Tibial nerve (tissue), 4 donors: Measurements from ENCODE around the gene NET1. TPM values are rescaled to one million over a fixed set of nuclear protein-coding genes. Genes with fewer than 3 reads are reported as not detected.
"Not testable (repeated sequence)": the region's sequence is repeated elsewhere in the genome, so short reads cannot be mapped to it uniquely, and the experiment has no call there.

Experiments used
- DNase-seq, 2 donors: peaks; one replicate each; pipeline ENCODE4 v3.0.0-alpha.2; 2019; ENCODE audit warnings: low spot score in 2 of 2
- H3K27ac ChIP-seq, 4 donors: fragments of 200-600 bp; sonication (generic) in 3 of 4; one replicate each; pipeline ENCODE4 v1.5.1; 2017 to 2019; ENCODE audit warnings: mild to moderate bottlenecking in 1 of 4
- H3K27me3 ChIP-seq, 2 donors: fragments of 200-600 bp; sonication (generic) in 1 of 2; one replicate each; pipeline versions ENCODE4 v1.5.1 to v1.6.0; 2017 to 2019
- H3K36me3 ChIP-seq, 3 donors: fragments of 200-600 bp; sonication (generic); one replicate each; pipeline ENCODE4 v1.5.1; 2018 to 2019
- H3K4me1 ChIP-seq, 4 donors: fragments of 200-600 bp; sonication (generic) in 3 of 4; one replicate each; pipeline ENCODE4 v1.5.1; 2017 to 2019
- H3K4me3 ChIP-seq, 4 donors: fragments of 200-600 bp; sonication (generic) in 3 of 4; one replicate each; pipeline ENCODE4 v1.5.1; 2017 to 2019; ENCODE audit warnings: mild to moderate bottlenecking in 1 of 4, moderate library complexity in 1 of 4
- H3K9me3 ChIP-seq, 4 donors: fragments of 200-600 bp; sonication (generic) in 3 of 4; one replicate each; pipeline ENCODE4 v1.5.1; 2017 to 2019
- CTCF ChIP-seq, 5 experiments: fragments of 200-600 bp in 3 of 5; fragments of 450-650 bp in 2 of 5; sonication (generic) in 3 of 5; IDR thresholded peaks; one replicate each; pipeline ENCODE4 v1.5.1; 2016 to 2019; ENCODE audit warnings: antibody characterized with exemption in 5 of 5, mild to moderate bottlenecking in 3 of 5, moderate library complexity in 2 of 5
- EP300 ChIP-seq, 2 donors: sonication (generic); formaldehyde crosslinking; IDR thresholded peaks; one replicate each; pipeline ENCODE4 v1.6.1; 2017; ENCODE audit warnings: antibody characterized with exemption in 2 of 2, mild to moderate bottlenecking in 1 of 2
- POLR2A ChIP-seq, 2 donors: fragments of 450-650 bp; IDR thresholded peaks; one replicate each; pipeline ENCODE4 v1.6.1; 2017; ENCODE audit warnings: antibody characterized with exemption in 2 of 2, mild to moderate bottlenecking in 2 of 2, moderate library complexity in 2 of 2
- WGBS, 2 donors: methylation state at CpG; one replicate each; pipeline ENCODE4 v1.1.5; 2018; 5-methylcytosine and 5-hydroxymethylcytosine counted together
- total RNA-seq, 4 donors: library from RNA; depleted of rRNA; stranded (reverse); fragments of >200 nt; gene quantifications; one replicate each; pipeline ENCODE4 v1.1.0, GENCODE V29; 2016

Gene NET1
- total RNA-seq, 4 donors from 2014 or later: 66.0 to 133 (median 91.3) TPM

DNA sequence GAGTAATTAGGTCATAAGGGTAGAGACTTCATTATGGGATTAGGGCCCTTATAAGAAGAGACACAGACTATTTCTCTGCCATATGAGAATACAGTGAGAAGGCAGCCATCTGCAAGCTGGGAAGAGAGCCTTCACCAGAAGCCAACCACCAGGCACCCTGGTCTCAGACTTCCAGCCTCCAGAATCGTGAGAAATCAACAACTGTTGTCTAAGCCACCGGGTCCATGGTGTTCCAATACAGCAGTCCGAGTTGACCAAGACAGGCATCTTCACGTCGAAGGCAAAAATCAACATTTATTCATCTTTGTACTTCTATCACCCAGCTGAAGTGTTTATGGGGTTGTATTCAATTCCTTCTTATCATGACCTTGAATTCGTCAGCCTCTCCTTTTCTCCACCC, 13.0 kb upstream of the NET1 start:
- peaks cover 0 to 3% (median 0%) of the 10 kb centered on the region in 4 donors for H3K9me3 ChIP-seq
- WGBS, 2 donors: 81 to 86% methylated on average over 6 of the region's 6 CpGs
- H3K27me3 ChIP-seq: no peaks in the 10 kb centered on the region
- H3K27ac ChIP-seq: no peak overlapping the region
- H3K36me3 ChIP-seq: no peaks in the 10 kb centered on the region
- TF ChIP-seq POLR2A (IDR thresholded peaks at IDR 0.05): no peak
- TF ChIP-seq CTCF (IDR thresholded peaks at IDR 0.05): no peak
- no peak for TF ChIP-seq EP300 (IDR thresholded peaks at IDR 0.05)
- no peaks in the 10 kb centered on the region for H3K4me1 ChIP-seq
- DNase-seq: no peak
- H3K4me3 ChIP-seq: no peak overlapping the region

GRCh38 chr10:5400468-5401240, 11.7 kb upstream of the NET1 start:
- Histone ChIP-seq H3K27ac (no peak overlapping the region), H3K4me3 (no peak overlapping the region), H3K36me3 (no peaks in the 10 kb centered on the region), H3K4me1 (no peaks in the 10 kb centered on the region), H3K27me3 (no peaks in the 10 kb centered on the region), H3K9me3 (no peaks in the 10 kb centered on the region)
- 90 to 91% methylated on average over 9 of the region's 9 CpGs for WGBS, 2 donors
- TF ChIP-seq POLR2A (IDR thresholded peaks at IDR 0.05) (no peak), CTCF (IDR thresholded peaks at IDR 0.05) (no peak), EP300 (IDR thresholded peaks at IDR 0.05) (no peak)
- DNase-seq: no peak

DNA sequence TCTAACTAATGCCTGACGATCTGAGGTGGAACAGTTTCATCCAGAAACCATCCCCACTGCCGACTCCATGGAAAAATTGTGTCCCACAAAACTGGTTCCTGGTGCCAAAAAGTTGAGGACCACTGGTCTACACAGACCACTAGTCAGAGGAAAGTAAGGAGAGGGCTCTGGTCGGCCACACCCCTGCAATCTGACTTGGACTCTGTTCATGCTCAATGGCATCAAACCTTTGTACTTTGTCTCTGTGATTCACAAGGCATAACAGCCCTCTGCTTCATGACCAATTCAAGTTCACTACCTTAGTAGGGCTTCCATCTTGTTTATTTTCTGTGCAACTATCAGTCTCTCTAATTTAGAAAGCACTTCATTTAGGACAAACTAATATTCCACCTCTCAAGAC, 9.6 kb upstream of the NET1 start:
- H3K9me3 ChIP-seq: no peaks in the 10 kb centered on the region
- no peak overlapping the region for H3K27ac ChIP-seq
- H3K4me3 ChIP-seq: no peak overlapping the region
- WGBS, 2 donors: 87 to 88% methylated on average over 3 of the region's 3 CpGs
- H3K27me3 ChIP-seq: no peaks in the 10 kb centered on the region
- no peaks in the 10 kb centered on the region for H3K4me1 ChIP-seq
- no peak for DNase-seq
- TF ChIP-seq EP300 (IDR thresholded peaks at IDR 0.05) (no peak), CTCF (IDR thresholded peaks at IDR 0.05) (no peak), POLR2A (IDR thresholded peaks at IDR 0.05) (no peak)
- no peaks in the 10 kb centered on the region for H3K36me3 ChIP-seq

GRCh38 chr10:5404208-5405041, 7.9 kb upstream of the NET1 start, which contains the start of gene TUBAL3:
TSS of gene TUBAL3 (minus strand) at chr10:5404828. CDS start at chr10:5404792, 36 bp downstream.
- Histone ChIP-seq H3K9me3 (no peaks in the 10 kb centered on the region), H3K27me3 (no peaks in the 10 kb centered on the region), H3K36me3 (no peaks in the 10 kb centered on the region), H3K4me1 (no peaks in the 10 kb centered on the region), H3K4me3 (no peak within 1 kb of the TSS), H3K27ac (no peak within 1 kb of the TSS)
- no peak for DNase-seq
- TF ChIP-seq POLR2A (IDR thresholded peaks at IDR 0.05) (no peak), CTCF (IDR thresholded peaks at IDR 0.05) (no peak), EP300 (IDR thresholded peaks at IDR 0.05) (no peak)
- 62 to 67% methylated on average over 8 of the region's 8 CpGs for WGBS, 2 donors

DNA sequence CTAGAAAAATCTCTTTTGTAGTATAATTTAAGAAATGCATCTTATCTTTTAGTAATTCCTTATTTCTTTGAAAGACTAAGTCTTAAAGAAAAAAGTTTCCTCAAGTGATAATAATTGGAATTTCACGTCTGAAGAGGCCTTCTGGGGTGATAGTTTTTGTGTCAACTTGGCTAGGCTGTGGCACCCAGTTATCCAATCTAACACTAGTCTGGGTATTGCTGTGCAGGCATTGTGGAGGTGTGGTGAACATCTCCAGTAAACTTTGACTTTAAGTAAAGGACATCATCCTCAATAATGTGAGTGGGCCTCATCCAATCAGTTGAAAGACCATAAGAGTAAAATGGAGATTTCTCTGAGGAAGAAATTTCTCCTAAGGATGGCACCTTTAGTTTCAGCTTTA, 5.4 kb upstream of the NET1 start:
- DNase-seq: no peak
- no peak for TF ChIP-seq POLR2A (IDR thresholded peaks at IDR 0.05)
- no peak for TF ChIP-seq CTCF (IDR thresholded peaks at IDR 0.05)
- no peak for TF ChIP-seq EP300 (IDR thresholded peaks at IDR 0.05)
- H3K27me3 ChIP-seq: no peaks in the 10 kb centered on the region
- no peak overlapping the region for H3K27ac ChIP-seq
- no peaks in the 10 kb centered on the region for H3K36me3 ChIP-seq
- no peak overlapping the region for H3K4me3 ChIP-seq
- no peaks in the 10 kb centered on the region for H3K9me3 ChIP-seq
- WGBS, 2 donors: 56 to 77% methylated on average over 1 of the region's 1 CpG
- H3K4me1 ChIP-seq: peaks cover 0 to 2% (median 0%) of the 10 kb centered on the region in 4 donors

DNA sequence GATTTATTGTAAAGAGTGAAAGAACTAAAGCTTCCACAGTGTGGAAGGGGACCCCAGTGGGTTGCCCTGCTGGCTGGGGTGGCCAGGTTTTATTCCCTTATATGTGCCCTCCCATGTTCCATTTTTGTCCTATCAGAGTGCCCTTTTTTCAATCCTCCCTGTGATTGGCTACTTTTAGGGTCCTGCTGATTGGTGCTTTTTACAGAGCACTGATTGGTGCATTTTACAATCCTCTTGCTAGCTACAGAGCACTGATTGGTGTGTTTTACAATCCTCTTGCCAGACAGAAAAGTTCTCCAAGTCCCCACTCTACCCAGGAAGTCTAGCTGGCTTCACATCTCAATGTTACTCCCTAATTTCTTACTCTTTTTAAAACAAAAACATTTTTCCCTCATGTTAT, 1.6 kb upstream of the NET1 start:
- not testable (repeated sequence) for H3K4me3 ChIP-seq, H3K27ac ChIP-seq, H3K27me3 ChIP-seq, DNase-seq, H3K36me3 ChIP-seq, H3K9me3 ChIP-seq
- H3K4me1 ChIP-seq: peaks cover 0 to 12% (median 4%) of the 10 kb centered on the region in 4 donors
